ENCODE results near the gene TECPR1. TPM values are rescaled to one million over a fixed set of nuclear protein-coding genes. Genes with fewer than 3 reads are reported as not detected.

Gene TECPR1
- total RNA-seq, 1 donor from 2014 or later = 55.2 TPM

GRCh38 chr7:98278408-98278807, 26.4 kb upstream of the TECPR1 start:
- H3K27ac ChIP-seq = no peak overlapping the region
- intact Hi-C loops (cut with DNase I) = no loop called here
- ATAC-seq = no peak
- no peaks in the 10 kb centered on the region for H3K27me3 ChIP-seq
- no peak overlapping the region for H3K4me3 ChIP-seq
- no peak for TF ChIP-seq CTCF (IDR thresholded peaks at IDR 0.05)
- H3K9me3 ChIP-seq = no peaks in the 10 kb centered on the region
- DNase-seq = no peak
- no peaks in the 10 kb centered on the region for H3K36me3 ChIP-seq
- H3K4me1 ChIP-seq = peaks cover 29% of the 10 kb centered on the region

- Histone ChIP-seq H3K4me1 (peaks cover 27% of the 10 kb centered on the region), H3K36me3 (no peaks in the 10 kb centered on the region), H3K4me3 (no peak overlapping the region), H3K9me3 (no peaks in the 10 kb centered on the region), H3K27ac (peak overlapping the region; percentile 78), H3K27me3 (no peaks in the 10 kb centered on the region)
- no peak for TF ChIP-seq CTCF (IDR thresholded peaks at IDR 0.05)
- no peak for DNase-seq
- peak; percentile 69 for ATAC-seq
- intact Hi-C loops (cut with DNase I) = no loop called here
These were observed 24.3 kb upstream of the TECPR1 start for GRCh38 chr7:98276241-98276761.

GRCh38 chr7:98267303-98267702, 15.3 kb upstream of the TECPR1 start:
- intact Hi-C loops (cut with DNase I) = no loop called here
- no peak for TF ChIP-seq CTCF (IDR thresholded peaks at IDR 0.05)
- Histone ChIP-seq H3K4me3 (no peak overlapping the region), H3K27ac (no peak overlapping the region), H3K4me1 (no peaks in the 10 kb centered on the region), H3K9me3 (no peaks in the 10 kb centered on the region), H3K27me3 (no peaks in the 10 kb centered on the region), H3K36me3 (no peaks in the 10 kb centered on the region)
- ATAC-seq (peak; percentile 77), DNase-seq (no peak)

GRCh38 chr7:98266840-98267239, 14.8 kb upstream of the TECPR1 start:
- Histone ChIP-seq H3K4me1 (no peaks in the 10 kb centered on the region), H3K36me3 (no peaks in the 10 kb centered on the region), H3K4me3 (no peak overlapping the region), H3K27ac (no peak overlapping the region), H3K9me3 (no peaks in the 10 kb centered on the region), H3K27me3 (no peaks in the 10 kb centered on the region)
- DNase-seq (no peak), ATAC-seq (peak; percentile 84)
- TF ChIP-seq CTCF (IDR thresholded peaks at IDR 0.05) = peak; percentile 52
- intact Hi-C loops (cut with DNase I) = no loop called here

GRCh38 chr7:98265841-98266271, 13.8 kb upstream of the TECPR1 start:
- Histone ChIP-seq H3K27me3 (no peaks in the 10 kb centered on the region), H3K4me1 (no peaks in the 10 kb centered on the region), H3K9me3 (no peaks in the 10 kb centered on the region), H3K27ac (no peak overlapping the region), H3K4me3 (no peak overlapping the region), H3K36me3 (no peaks in the 10 kb centered on the region)
- ATAC-seq (peak; percentile 25), DNase-seq (no peak)
- intact Hi-C loops (cut with DNase I) = no loop called here
- TF ChIP-seq CTCF (IDR thresholded peaks at IDR 0.05) = no peak

GRCh38 chr7:98257701-98258100, 5.7 kb upstream of the TECPR1 start:
- ATAC-seq (no peak), DNase-seq (no peak)
- no peak overlapping the region for H3K4me3 ChIP-seq
- H3K9me3 ChIP-seq = no peaks in the 10 kb centered on the region
- H3K27ac ChIP-seq = no peak overlapping the region
- intact Hi-C loops (cut with DNase I) = no loop called here
- no peak for TF ChIP-seq CTCF (IDR thresholded peaks at IDR 0.05)
- peaks cover 13% of the 10 kb centered on the region for H3K36me3 ChIP-seq
- H3K27me3 ChIP-seq = no peaks in the 10 kb centered on the region
- H3K4me1 ChIP-seq = peaks cover 10% of the 10 kb centered on the region
